BJ (cell line): Measurements from ENCODE around the gene ECT2L. TPM values are rescaled to one million over a fixed set of nuclear protein-coding genes. Genes with fewer than 3 reads are reported as not detected.

ENCODE experiments used
- CTCF ChIA-PET: fragments of 350-600 bp; formaldehyde crosslinking; extraction: SDS; loops from one replicate; lab custom pipeline; 2021; ENCODE audit warnings: antibody characterized with exemption, inconsistent platforms; lab: Yijun Ruan, JAX
- POLR2A ChIA-PET: fragments of 300-600 bp; sonication (Branson Sonifier 250); formaldehyde crosslinking; extraction: SDS; loops from one replicate; lab custom pipeline; 2021; ENCODE audit warnings: antibody characterized with exemption; lab: Charles Lee
- DNase-seq: peaks from one replicate; pipeline ENCODE4 v3.0.0-alpha.2; 2011; ENCODE audit warnings: low read depth
- H3K27me3 ChIP-seq: 2 replicates; pipeline ENCODE4 v1.6.0; 2011; ENCODE audit warnings: low read length; ENCODE audit not compliant: control insufficient read depth, insufficient read depth
- H3K36me3 ChIP-seq: 2 replicates; pipeline ENCODE4 v1.5.1; 2011; ENCODE audit warnings: low read length; ENCODE audit not compliant: control insufficient read depth, insufficient read depth
- H3K4me3 ChIP-seq: 2 replicates; pipeline ENCODE4 v1.5.1; 2011; ENCODE audit warnings: low read depth, mild to moderate bottlenecking, control low read depth, low read length
- CTCF ChIP-seq: IDR thresholded peaks from 2 replicates; pipeline ENCODE4 v1.5.1; 2011; ENCODE audit warnings: low read depth, mild to moderate bottlenecking, control low read depth, inconsistent platforms, low read length, moderate library complexity; ENCODE audit not compliant: insufficient read depth
- polyA plus RNA-seq: library from polyadenylated mRNA; depleted of rRNA; stranded (reverse); fragments of >200 nt; gene quantifications from 2 replicates; pipeline ENCODE4 v1.2.3, GENCODE V29; 2011

Gene ECT2L
- polyA plus RNA-seq, 1 experiment = not detected

- ChIA-PET CTCF (interaction anchor here (0.7 to 1.2 kb wide), 3 partner anchors 178 to 430 kb away, joined by 3 to 4 read pairs (median 4); no protein-coding TSS in a partner anchor), POLR2A (no interaction called here)
- Histone ChIP-seq H3K36me3 (no peaks in the 10 kb centered on the region), H3K27me3 (no peaks in the 10 kb centered on the region), H3K4me3 (no peak overlapping the region)
- no peak for DNase-seq
- TF ChIP-seq CTCF = no peak
Measured at GRCh38 chr6:138769102-138769676, 26.7 kb upstream of the ECT2L start.

- no peak for DNase-seq
- no peak for TF ChIP-seq CTCF
- H3K4me3 ChIP-seq = peak overlapping the region; percentile 60
- H3K27me3 ChIP-seq = no peaks in the 10 kb centered on the region
- ChIA-PET CTCF (interaction anchor here (1.1 kb wide), 1 partner anchor 183 kb away, joined by 3 read pairs; no protein-coding TSS in a partner anchor), POLR2A (no interaction called here)
- no peaks in the 10 kb centered on the region; the same call in 1 of the 2 replicates for H3K36me3 ChIP-seq
Measured at GRCh38 chr6:138772596-138773176, 23.2 kb upstream of the ECT2L start.

GRCh38 chr6:138773177-138774091 is 22.5 kb upstream of the ECT2L start, which contains the start of gene CCDC28A:
Gene CCDC28A, plus strand, starts transcription at chr6:138773769. Its CDS starts 2,352 bp downstream, at chr6:138776121.
- no peak for TF ChIP-seq CTCF
- ChIA-PET CTCF (interaction anchor here (0.6 to 1.1 kb wide), 4 partner anchors 183 to 1080 kb away, joined by 3 to 4 read pairs (median 3); no protein-coding TSS in a partner anchor), POLR2A (no interaction called here)
- DNase-seq = peak; percentile 76
- Histone ChIP-seq H3K27me3 (no peaks in the 10 kb centered on the region), H3K36me3 (no peaks in the 10 kb centered on the region; the same call in 1 of the 2 replicates), H3K4me3 (peak within 1 kb of the TSS; percentile 60)

- Histone ChIP-seq H3K27me3 (no peaks in the 10 kb centered on the region), H3K4me3 (peak overlapping the region; percentile 60), H3K36me3 (no peaks in the 10 kb centered on the region; the same call in 1 of the 2 replicates)
- no peak for DNase-seq
- ChIA-PET CTCF (no interaction called here), POLR2A (interaction anchor here (0.6 kb wide), 1 partner anchor 91 kb away, joined by 5 read pairs; no protein-coding TSS in a partner anchor)
- no peak for TF ChIP-seq CTCF
Measured at GRCh38 chr6:138774370-138774769, 21.5 kb upstream of the ECT2L start.
